A549 (cell line): Measurements from ENCODE around the gene CYP2D6.
"Not testable (repeated sequence)": the region's sequence is repeated elsewhere in the genome, so short reads cannot be mapped to it uniquely, and the experiment has no call there.

Source experiments
- CEBPB ChIP-seq, 2 experiments: fragments of >200 bp in 1 of 2; sonication (Bioruptor Twin) in 1 of 2; formaldehyde crosslinking in 1 of 2; IDR thresholded peaks; 2 replicates each; pipeline ENCODE4 v1.6.1; 2012 to 2016
- CHD4 ChIP-seq: fragments of 200-600 bp; sonication (generic); IDR thresholded peaks from 2 replicates; pipeline ENCODE4 v1.6.1; 2016; ENCODE audit warnings: antibody characterized with exemption, mild to moderate bottlenecking, borderline replicate concordance
- EP300 ChIP-seq, 2 experiments: fragments of >200 bp; sonication (Bioruptor Twin); formaldehyde crosslinking; IDR thresholded peaks; 2 replicates in 1 of 2; 3 replicates in 1 of 2; pipeline ENCODE4 v1.6.1; 2016 to 2017
- JUN ChIP-seq, 2 experiments: fragments of >200 bp; sonication (Bioruptor Twin); formaldehyde crosslinking; IDR thresholded peaks; 2 replicates in 1 of 2; 3 replicates in 1 of 2; pipeline ENCODE4 v1.6.1; 2016 to 2017
- NPAS2 ChIP-seq: fragments of 250-450 bp; sonication (Bioruptor Pico); IDR thresholded peaks from 2 replicates; pipeline ENCODE4 v1.8.0; 2022; ENCODE audit warnings: mild to moderate bottlenecking, moderate library complexity, borderline replicate concordance
- PHF8 ChIP-seq: fragments of 200-600 bp; sonication (generic); IDR thresholded peaks from 2 replicates; pipeline ENCODE4 v1.6.1; 2016; ENCODE audit warnings: low read depth, mild to moderate bottlenecking, antibody characterized with exemption, moderate library complexity, borderline replicate concordance
- POLR2A ChIP-seq: IDR thresholded peaks from 2 replicates; pipeline ENCODE4 v1.6.1; 2012; ENCODE audit warnings: mild to moderate bottlenecking, low read length
- RCOR1 ChIP-seq: fragments of 150-350 bp; IDR thresholded peaks from 2 replicates; pipeline ENCODE4 v1.6.1; 2014; ENCODE audit warnings: antibody characterized with exemption, low read length, low read depth
- RNF2 ChIP-seq: fragments of 200-600 bp; sonication (generic); IDR thresholded peaks from 2 replicates; pipeline ENCODE4 v1.6.1; 2016; ENCODE audit warnings: low read depth, mild to moderate bottlenecking, antibody characterized with exemption, moderate library complexity, borderline replicate concordance
- ZFP36 ChIP-seq: fragments of 450-650 bp; IDR thresholded peaks from 2 replicates; pipeline ENCODE4 v1.6.1; 2014; ENCODE audit warnings: borderline replicate concordance; ENCODE audit not compliant: partially characterized antibody
- TF ChIP-seq, protein P1 (sequence below): fragments of >200 bp; sonication (Bioruptor Twin); formaldehyde crosslinking; IDR thresholded peaks from 3 replicates; pipeline ENCODE4 v1.5.1; 2016
- TF ChIP-seq, protein P2 (sequence below): fragments of 250-450 bp; sonication (Bioruptor Pico); IDR thresholded peaks from 2 replicates; pipeline ENCODE4 v1.5.0; 2021; ENCODE audit warnings: mild to moderate bottlenecking, moderate library complexity, borderline replicate concordance
- TF ChIP-seq, protein P3 (sequence below): fragments of >200 bp; sonication (Bioruptor Twin); formaldehyde crosslinking; IDR thresholded peaks from 3 replicates; pipeline ENCODE4 v1.6.1; 2016

DNA sequence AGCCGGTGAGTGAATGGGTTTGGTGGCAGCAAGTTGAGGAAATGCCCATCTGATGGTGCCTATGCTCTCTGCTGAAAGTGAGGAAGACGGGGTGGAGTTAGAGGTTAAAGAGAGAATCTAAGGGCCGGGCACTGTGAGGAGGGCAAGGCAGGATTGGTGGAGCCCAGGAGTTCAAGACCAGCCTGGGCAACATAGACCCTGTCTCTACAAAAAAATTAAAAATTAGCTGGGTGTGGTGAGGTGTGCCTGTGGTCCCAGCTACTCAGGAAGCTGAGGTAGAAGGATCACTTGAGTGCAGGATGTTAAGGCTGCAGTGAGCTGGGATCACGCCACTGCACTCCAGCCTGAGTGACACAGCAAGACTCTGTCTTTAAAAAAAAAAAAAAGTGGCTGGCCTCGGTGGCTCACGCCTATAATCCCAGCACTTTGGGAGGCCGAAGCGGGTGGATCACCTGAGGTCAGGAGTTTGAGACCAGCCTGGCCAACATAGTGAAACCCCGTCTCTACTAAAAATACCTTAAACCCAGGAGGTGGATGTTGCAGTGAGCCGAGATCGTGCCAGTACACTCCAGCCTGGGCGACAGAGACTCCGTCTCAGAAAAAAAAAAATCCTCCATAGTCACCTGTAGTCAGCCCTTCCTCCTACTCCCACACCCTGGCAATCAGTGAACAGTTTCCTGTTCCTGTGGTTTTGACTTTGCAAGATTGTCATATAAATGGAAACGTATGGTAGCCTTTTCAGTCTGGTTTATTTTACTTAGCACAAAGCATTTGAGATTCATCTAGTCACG, 10.2 kb downstream of the CYP2D6 start:
- TF ChIP-seq, protein P1, sequence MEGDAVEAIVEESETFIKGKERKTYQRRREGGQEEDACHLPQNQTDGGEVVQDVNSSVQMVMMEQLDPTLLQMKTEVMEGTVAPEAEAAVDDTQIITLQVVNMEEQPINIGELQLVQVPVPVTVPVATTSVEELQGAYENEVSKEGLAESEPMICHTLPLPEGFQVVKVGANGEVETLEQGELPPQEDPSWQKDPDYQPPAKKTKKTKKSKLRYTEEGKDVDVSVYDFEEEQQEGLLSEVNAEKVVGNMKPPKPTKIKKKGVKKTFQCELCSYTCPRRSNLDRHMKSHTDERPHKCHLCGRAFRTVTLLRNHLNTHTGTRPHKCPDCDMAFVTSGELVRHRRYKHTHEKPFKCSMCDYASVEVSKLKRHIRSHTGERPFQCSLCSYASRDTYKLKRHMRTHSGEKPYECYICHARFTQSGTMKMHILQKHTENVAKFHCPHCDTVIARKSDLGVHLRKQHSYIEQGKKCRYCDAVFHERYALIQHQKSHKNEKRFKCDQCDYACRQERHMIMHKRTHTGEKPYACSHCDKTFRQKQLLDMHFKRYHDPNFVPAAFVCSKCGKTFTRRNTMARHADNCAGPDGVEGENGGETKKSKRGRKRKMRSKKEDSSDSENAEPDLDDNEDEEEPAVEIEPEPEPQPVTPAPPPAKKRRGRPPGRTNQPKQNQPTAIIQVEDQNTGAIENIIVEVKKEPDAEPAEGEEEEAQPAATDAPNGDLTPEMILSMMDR: not testable (repeated sequence)
- TF ChIP-seq, protein P2, sequence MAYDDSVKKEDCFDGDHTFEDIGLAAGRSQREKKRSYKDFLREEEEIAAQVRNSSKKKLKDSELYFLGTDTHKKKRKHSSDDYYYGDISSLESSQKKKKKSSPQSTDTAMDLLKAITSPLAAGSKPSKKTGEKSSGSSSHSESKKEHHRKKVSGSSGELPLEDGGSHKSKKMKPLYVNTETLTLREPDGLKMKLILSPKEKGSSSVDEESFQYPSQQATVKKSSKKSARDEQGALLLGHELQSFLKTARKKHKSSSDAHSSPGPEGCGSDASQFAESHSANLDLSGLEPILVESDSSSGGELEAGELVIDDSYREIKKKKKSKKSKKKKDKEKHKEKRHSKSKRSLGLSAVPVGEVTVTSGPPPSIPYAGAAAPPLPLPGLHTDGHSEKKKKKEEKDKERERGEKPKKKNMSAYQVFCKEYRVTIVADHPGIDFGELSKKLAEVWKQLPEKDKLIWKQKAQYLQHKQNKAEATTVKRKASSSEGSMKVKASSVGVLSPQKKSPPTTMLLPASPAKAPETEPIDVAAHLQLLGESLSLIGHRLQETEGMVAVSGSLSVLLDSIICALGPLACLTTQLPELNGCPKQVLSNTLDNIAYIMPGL (CRISPR knock-in tag): not testable (repeated sequence)
- TF ChIP-seq CHD4; POLR2A; EP300 (IDR thresholded peaks at IDR 0.05); ZFP36; RCOR1; CEBPB (IDR thresholded peaks at IDR 0.05); PHF8; JUN (IDR thresholded peaks at IDR 0.05); NPAS2 (CRISPR knock-in tag); RNF2: not testable (repeated sequence)
- TF ChIP-seq, protein P3, sequence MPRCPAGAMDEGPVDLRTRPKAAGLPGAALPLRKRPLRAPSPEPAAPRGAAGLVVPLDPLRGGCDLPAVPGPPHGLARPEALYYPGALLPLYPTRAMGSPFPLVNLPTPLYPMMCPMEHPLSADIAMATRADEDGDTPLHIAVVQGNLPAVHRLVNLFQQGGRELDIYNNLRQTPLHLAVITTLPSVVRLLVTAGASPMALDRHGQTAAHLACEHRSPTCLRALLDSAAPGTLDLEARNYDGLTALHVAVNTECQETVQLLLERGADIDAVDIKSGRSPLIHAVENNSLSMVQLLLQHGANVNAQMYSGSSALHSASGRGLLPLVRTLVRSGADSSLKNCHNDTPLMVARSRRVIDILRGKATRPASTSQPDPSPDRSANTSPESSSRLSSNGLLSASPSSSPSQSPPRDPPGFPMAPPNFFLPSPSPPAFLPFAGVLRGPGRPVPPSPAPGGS: not testable (repeated sequence)
